HEK293 (cell line): ENCODE data around the gene CLASP1.

ENCODE experiments used
- CTCF ChIA-PET: fragments of 350-600 bp; formaldehyde crosslinking; extraction: SDS; loops from one replicate; lab custom pipeline; 2021; ENCODE audit warnings: antibody characterized with exemption; lab: Yijun Ruan, JAX
- POLR2A ChIA-PET: fragments of 300-600 bp; formaldehyde crosslinking; extraction: SDS; loops from one replicate; lab custom pipeline; 2020; ENCODE audit warnings: antibody characterized with exemption, inconsistent platforms; lab: Yijun Ruan, JAX
- H3K27ac ChIP-seq: fragments of 200-500 bp; sonication (Bioruptor generic); 2 replicates; pipeline ENCODE4 v1.5.1; 2014; ENCODE audit warnings: low read depth, low read length, control low read depth, inconsistent platforms; ENCODE audit errors: extremely low read depth
- H3K36me3 ChIP-seq, 2 experiments: fragments of 200-500 bp in 1 of 2; sonication (Bioruptor generic) in 1 of 2; 1 replicate in 1 of 2; 2 replicates in 1 of 2; pipeline ENCODE4 v1.5.1; 2014 to 2017; ENCODE audit warnings: inconsistent platforms in 2 of 2, low read length in 2 of 2; ENCODE audit not compliant: control insufficient read depth in 2 of 2, insufficient read depth in 1 of 2
- H3K4me1 ChIP-seq: fragments of 200-500 bp; sonication (Bioruptor generic); 2 replicates; pipeline ENCODE4 v1.5.1; 2014; ENCODE audit warnings: mild to moderate bottlenecking, low read length, inconsistent platforms; ENCODE audit not compliant: control insufficient read depth, insufficient read depth
- H3K4me3 ChIP-seq: 2 replicates; pipeline ENCODE4 v1.5.1; 2011; ENCODE audit warnings: low read depth, mild to moderate bottlenecking, control low read depth, low read length, moderate library complexity
- H3K9me3 ChIP-seq: fragments of 200-500 bp; sonication (Bioruptor generic); 2 replicates; pipeline ENCODE4 v1.5.1; 2014; ENCODE audit warnings: low read depth, low read length, inconsistent platforms; ENCODE audit not compliant: control insufficient read depth, insufficient read depth
- GLI2 ChIP-seq: fragments of 450-650 bp; formaldehyde crosslinking; IDR thresholded peaks from 2 replicates; pipeline ENCODE4; 2017; ENCODE audit warnings: missing biosample characterization, missing genetic modification characterization, low read depth, borderline replicate concordance
- HOXD13 ChIP-seq: sonication (generic); formaldehyde crosslinking; IDR thresholded peaks from 2 replicates; pipeline ENCODE4 v1.8.0; 2022; ENCODE audit warnings: missing genetic modification reagents, borderline replicate concordance
- MEIS1 ChIP-seq: sonication (generic); formaldehyde crosslinking; IDR thresholded peaks from 2 replicates; pipeline ENCODE4 v1.8.1; 2022; ENCODE audit warnings: missing genetic modification reagents, mild to moderate bottlenecking, borderline replicate concordance
- OVOL3 ChIP-seq: fragments of 450-650 bp; formaldehyde crosslinking; IDR thresholded peaks from 2 replicates; pipeline ENCODE4 v1.5.1; 2016; ENCODE audit warnings: missing biosample characterization, missing genetic modification characterization
- RBAK ChIP-seq: fragments of 450-650 bp; formaldehyde crosslinking; IDR thresholded peaks from 2 replicates; pipeline ENCODE4 v1.5.1; 2016; ENCODE audit warnings: missing biosample characterization, missing genetic modification characterization
- SCRT2 ChIP-seq: fragments of 450-650 bp; formaldehyde crosslinking; IDR thresholded peaks from 2 replicates; pipeline ENCODE4 v1.5.1; 2016; ENCODE audit warnings: missing biosample characterization, missing genetic modification characterization
- SP3 ChIP-seq: fragments of 450-650 bp; formaldehyde crosslinking; IDR thresholded peaks from 2 replicates; pipeline ENCODE4 v1.5.1; 2016; ENCODE audit warnings: missing biosample characterization, missing genetic modification characterization
- TCF7L2 ChIP-seq: IDR thresholded peaks from 2 replicates; pipeline ENCODE4 v1.6.1; 2011; ENCODE audit warnings: low read depth, mild to moderate bottlenecking, inconsistent platforms, low read length, moderate library complexity, borderline replicate concordance
- ZBTB21 ChIP-seq: fragments of 450-650 bp; formaldehyde crosslinking; IDR thresholded peaks from 2 replicates; pipeline ENCODE4 v1.5.1; 2017; ENCODE audit warnings: missing biosample characterization, missing genetic modification characterization
- ZFP3 ChIP-seq: fragments of 450-650 bp; formaldehyde crosslinking; IDR thresholded peaks from 2 replicates; pipeline ENCODE4 v1.5.1; 2016; ENCODE audit warnings: low read depth, missing biosample characterization, missing genetic modification characterization
- ZNF114 ChIP-seq: fragments of 450-650 bp; formaldehyde crosslinking; IDR thresholded peaks from 2 replicates; pipeline ENCODE4 v1.5.0; 2017; ENCODE audit warnings: missing biosample characterization, missing genetic modification characterization
- ZNF18 ChIP-seq: fragments of 450-650 bp; formaldehyde crosslinking; IDR thresholded peaks from 2 replicates; pipeline ENCODE4 v1.5.1; 2016; ENCODE audit warnings: missing biosample characterization, missing genetic modification characterization
- ZNF221 ChIP-seq: fragments of 450-650 bp; formaldehyde crosslinking; IDR thresholded peaks from 2 replicates; pipeline ENCODE4 v1.5.1; 2017; ENCODE audit warnings: missing biosample characterization, missing genetic modification characterization, borderline replicate concordance
- ZNF311 ChIP-seq: fragments of 450-650 bp; formaldehyde crosslinking; IDR thresholded peaks from 2 replicates; pipeline ENCODE4 v1.5.1; 2017; ENCODE audit warnings: missing biosample characterization, missing genetic modification characterization, borderline replicate concordance
- ZNF324 ChIP-seq: fragments of 450-650 bp; formaldehyde crosslinking; IDR thresholded peaks from 2 replicates; pipeline ENCODE4 v1.5.1; 2016; ENCODE audit warnings: missing biosample characterization, missing genetic modification characterization
- ZNF37A ChIP-seq: fragments of 450-650 bp; IDR thresholded peaks from 2 replicates; pipeline ENCODE4 v1.5.1; 2018; ENCODE audit warnings: missing biosample characterization, missing genetic modification characterization
- ZNF391 ChIP-seq: fragments of 450-650 bp; formaldehyde crosslinking; IDR thresholded peaks from 2 replicates; pipeline ENCODE4 v1.5.1; 2016; ENCODE audit warnings: low read depth, missing biosample characterization, missing genetic modification characterization, borderline replicate concordance
- ZNF514 ChIP-seq: fragments of 450-650 bp; formaldehyde crosslinking; IDR thresholded peaks from 2 replicates; pipeline ENCODE4 v1.5.1; 2016; ENCODE audit warnings: missing biosample characterization, missing genetic modification characterization
- ZNF560 ChIP-seq: fragments of 450-650 bp; formaldehyde crosslinking; IDR thresholded peaks from 2 replicates; pipeline ENCODE4 v1.5.1; 2017; ENCODE audit warnings: missing biosample characterization, missing genetic modification characterization, borderline replicate concordance
- ZNF561 ChIP-seq: fragments of 450-650 bp; IDR thresholded peaks from 2 replicates; pipeline ENCODE4 v1.5.1; 2018; ENCODE audit warnings: missing biosample characterization, missing genetic modification characterization, borderline replicate concordance
- ZNF654 ChIP-seq: fragments of 450-650 bp; formaldehyde crosslinking; IDR thresholded peaks from 2 replicates; pipeline ENCODE4 v1.5.1; 2016; ENCODE audit warnings: low read depth, missing biosample characterization, missing genetic modification characterization
- TF ChIP-seq, protein P1 (sequence below): fragments of 450-650 bp; formaldehyde crosslinking; IDR thresholded peaks from 2 replicates; pipeline ENCODE4 v1.5.1; 2016; ENCODE audit warnings: missing biosample characterization, missing genetic modification characterization

CLASP1 gene

DNA sequence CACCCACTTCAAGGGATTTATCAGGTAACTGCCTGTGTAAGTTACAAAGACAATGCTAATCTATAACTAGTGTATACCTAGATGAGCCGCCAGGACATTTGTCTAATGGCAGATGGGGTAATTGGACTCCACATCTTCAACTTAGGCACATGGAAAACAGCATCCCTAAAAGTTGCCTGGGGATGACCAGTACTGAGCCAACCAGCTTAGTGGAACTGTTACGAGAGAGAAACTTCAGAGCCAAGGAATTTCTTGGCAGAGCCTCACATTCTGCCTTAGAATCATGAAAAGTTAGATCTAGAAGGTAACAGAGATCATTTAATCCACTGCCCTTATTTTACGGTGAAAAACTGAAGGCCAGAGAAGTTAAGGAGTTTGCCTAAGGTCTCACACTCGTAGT is 15.5 kb upstream of the CLASP1 start (continued):
- no peak for TF ChIP-seq GLI2 (tag by site-specific recombination)
- no peak for TF ChIP-seq ZNF37A (tag by site-specific recombination)
- TF ChIP-seq MEIS1 (CRISPR knock-in tag), result no peak
- TF ChIP-seq ZNF311 (tag by site-specific recombination), result no peak

- no peaks in the 10 kb centered on the region; a peak in 1 of 3 replicates for H3K36me3 ChIP-seq
- no peaks in the 10 kb centered on the region for H3K9me3 ChIP-seq
- CTCF ChIA-PET, result no interaction called here
- H3K4me3 ChIP-seq, result no peak overlapping the region
- no peaks in the 10 kb centered on the region for H3K4me1 ChIP-seq
- POLR2A ChIA-PET, result interaction anchor here (0.7 kb wide), 1 partner anchor 25 kb away, joined by 3 read pairs; no protein-coding TSS in a partner anchor
- TF ChIP-seq HOXD13 (no peak), SCRT2 (0 out of 2 replicates have a peak, but pooled peaks have one; percentile 59), ZNF514 (tag by site-specific recombination) (no peak), ZNF654 (tag by site-specific recombination) (no peak), ZFP3 (tag by site-specific recombination) (no peak), ZNF18 (tag by site-specific recombination) (no peak)
- no peak overlapping the region for H3K27ac ChIP-seq
These were observed 14.8 kb upstream of the CLASP1 start for GRCh38 chr2:121664086-121664485.

- Histone ChIP-seq H3K4me3 (no peak overlapping the region), H3K36me3 (no peaks in the 10 kb centered on the region; a peak in 1 of 3 replicates), H3K4me1 (no peaks in the 10 kb centered on the region), H3K27ac (no peak overlapping the region), H3K9me3 (no peaks in the 10 kb centered on the region)
- ChIA-PET CTCF (no interaction called here), POLR2A (interaction anchor here (1.1 kb wide), 1 partner anchor 14 kb away, joined by 4 read pairs; no protein-coding TSS in a partner anchor)
- TF ChIP-seq ZBTB21, result no peak
- TF ChIP-seq ZNF561 (tag by site-specific recombination), result no peak
- no peak for TF ChIP-seq OVOL3 (tag by site-specific recombination)
- TF ChIP-seq MEIS1 (CRISPR knock-in tag), result no peak
- no peak for TF ChIP-seq TCF7L2
- no peak for TF ChIP-seq SP3 (tag by site-specific recombination)
- TF ChIP-seq RBAK (tag by site-specific recombination), result no peak
- TF ChIP-seq ZNF324, result no peak
- TF ChIP-seq ZNF114, result no peak
- TF ChIP-seq ZNF221, result no peak
- TF ChIP-seq, protein P1, sequence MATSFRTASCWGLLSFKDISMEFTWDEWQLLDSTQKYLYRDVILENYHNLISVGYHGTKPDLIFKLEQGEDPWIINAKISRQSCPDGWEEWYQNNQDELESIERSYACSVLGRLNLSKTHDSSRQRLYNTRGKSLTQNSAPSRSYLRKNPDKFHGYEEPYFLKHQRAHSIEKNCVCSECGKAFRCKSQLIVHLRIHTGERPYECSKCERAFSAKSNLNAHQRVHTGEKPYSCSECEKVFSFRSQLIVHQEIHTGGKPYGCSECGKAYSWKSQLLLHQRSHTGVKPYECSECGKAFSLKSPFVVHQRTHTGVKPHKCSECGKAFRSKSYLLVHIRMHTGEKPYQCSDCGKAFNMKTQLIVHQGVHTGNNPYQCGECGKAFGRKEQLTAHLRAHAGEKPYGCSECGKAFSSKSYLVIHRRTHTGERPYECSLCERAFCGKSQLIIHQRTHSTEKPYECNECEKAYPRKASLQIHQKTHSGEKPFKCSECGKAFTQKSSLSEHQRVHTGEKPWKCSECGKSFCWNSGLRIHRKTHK (tag by site-specific recombination), result no peak
- no peak for TF ChIP-seq ZNF560 (tag by site-specific recombination)
- TF ChIP-seq ZNF391 (tag by site-specific recombination), result no peak
These were observed 14.2 kb upstream of the CLASP1 start for GRCh38 chr2:121663434-121663833.
